ENCODE data around the gene ILDR1.

- no peak for TF ChIP-seq CTCF (IDR thresholded peaks at IDR 0.05)
- no peak for TF ChIP-seq POLR2A (IDR thresholded peaks at IDR 0.05)
These were observed 38.1 kb upstream of the ILDR1 start for GRCh38 chr3:122060040-122060698.

Data from adrenal gland (tissue), 5 donors.